Caco-2 (cell line): ENCODE results near the gene PGC. TPM values are rescaled to one million over a fixed set of nuclear protein-coding genes. Genes with fewer than 3 reads are reported as not detected.

ENCODE experiments used
- BruUV-seq: library from RNA; stranded (reverse); fragments of 400-500 nt; replicated peaks from 2 replicates; lab custom pipeline; 2021; lab: Mats Ljungman, UMichigan
- CTCF ChIA-PET: fragments of 300-600 bp; sonication (Branson Sonifier 250); formaldehyde crosslinking; loops from one replicate; lab custom pipeline; 2022; ENCODE audit warnings: antibody characterized with exemption; lab: Charles Lee
- POLR2A ChIA-PET: fragments of 300-600 bp; sonication (Branson Sonifier 250); formaldehyde crosslinking; loops from one replicate; lab custom pipeline; 2022; ENCODE audit warnings: antibody characterized with exemption; lab: Charles Lee
- DNase-seq, 2 experiments: peaks; one replicate each; pipeline versions ENCODE4 v3.0.0 to v3.0.0-alpha.2; 2020 to 2022
- H3K27me3 ChIP-seq: replicated peaks from 2 replicates; pipeline ENCODE4 v1.6.0; 2011; ENCODE audit warnings: low read length; ENCODE audit not compliant: control insufficient read depth, insufficient read depth
- H3K36me3 ChIP-seq: 2 replicates; pipeline ENCODE4 v1.5.1; 2011; ENCODE audit warnings: low read length; ENCODE audit not compliant: control insufficient read depth, insufficient read depth
- H3K4me1 ChIP-seq: fragments of 250-450 bp; sonication (Bioruptor Pico); 2 replicates; pipeline ENCODE4 v1.5.1; 2020; ENCODE audit warnings: mild to moderate bottlenecking
- H3K4me3 ChIP-seq: 2 replicates; pipeline ENCODE4 v1.5.1; 2011; ENCODE audit warnings: low read depth, mild to moderate bottlenecking, control low read depth, low read length
- H3K9me3 ChIP-seq: fragments of 250-450 bp; sonication (Bioruptor Pico); 2 replicates; pipeline ENCODE4 v1.5.1; 2020; ENCODE audit warnings: mild to moderate bottlenecking, moderate library complexity
- H3K27ac Mint-ChIP-seq: one replicate; pipeline ENCODE4 v1.8.0; 2022; ENCODE audit warnings: mixed read lengths; ENCODE audit not compliant: unreplicated experiment
- H3K27me3 Mint-ChIP-seq: one replicate; pipeline ENCODE4 v1.8.0; 2022; ENCODE audit warnings: mixed read lengths; ENCODE audit not compliant: insufficient read depth, unreplicated experiment
- H3K36me3 Mint-ChIP-seq: one replicate; pipeline ENCODE4 v1.8.0; 2022; ENCODE audit warnings: mild to moderate bottlenecking, mixed read lengths; ENCODE audit not compliant: insufficient read depth, unreplicated experiment
- H3K4me1 Mint-ChIP-seq: one replicate; pipeline ENCODE4 v1.8.0; 2022; ENCODE audit warnings: low read depth, mixed read lengths; ENCODE audit not compliant: unreplicated experiment
- H3K4me3 Mint-ChIP-seq: one replicate; pipeline ENCODE4 v1.8.0; 2022; ENCODE audit warnings: mild to moderate bottlenecking, moderate library complexity, mixed read lengths; ENCODE audit not compliant: unreplicated experiment
- H3K9me3 Mint-ChIP-seq: one replicate; pipeline ENCODE4 v1.8.0; 2022; ENCODE audit warnings: mixed read lengths; ENCODE audit not compliant: unreplicated experiment
- CTCF ChIP-seq, 2 experiments: fragments of 200-600 bp in 1 of 2; IDR thresholded peaks; 1 replicate in 1 of 2; 2 replicates in 1 of 2; pipeline versions ENCODE4 v1.5.1 to v1.8.0; 2011 to 2022; ENCODE audit warnings: antibody characterized with exemption in 1 of 2, control low read depth in 1 of 2, inconsistent platforms in 1 of 2, low read depth in 1 of 2, low read length in 1 of 2, mild to moderate bottlenecking in 1 of 2, moderate library complexity in 1 of 2; ENCODE audit not compliant: insufficient read depth in 1 of 2, severe bottlenecking in 1 of 2, unreplicated experiment in 1 of 2
- intact Hi-C: fragments of 100-400 bp; cut with micrococcal nuclease; formaldehyde crosslinking; loops from one replicate; pipeline ENCODE4 v1.10.0; 2022; ENCODE audit not compliant: unreplicated experiment
- total RNA-seq: library from RNA; stranded (reverse); gene quantifications from 2 replicates; pipeline ENCODE4 v1.2.3, GENCODE V29; 2022

PGC gene
- total RNA-seq, 1 experiment from 2014 or later: 12.2 TPM

DNA sequence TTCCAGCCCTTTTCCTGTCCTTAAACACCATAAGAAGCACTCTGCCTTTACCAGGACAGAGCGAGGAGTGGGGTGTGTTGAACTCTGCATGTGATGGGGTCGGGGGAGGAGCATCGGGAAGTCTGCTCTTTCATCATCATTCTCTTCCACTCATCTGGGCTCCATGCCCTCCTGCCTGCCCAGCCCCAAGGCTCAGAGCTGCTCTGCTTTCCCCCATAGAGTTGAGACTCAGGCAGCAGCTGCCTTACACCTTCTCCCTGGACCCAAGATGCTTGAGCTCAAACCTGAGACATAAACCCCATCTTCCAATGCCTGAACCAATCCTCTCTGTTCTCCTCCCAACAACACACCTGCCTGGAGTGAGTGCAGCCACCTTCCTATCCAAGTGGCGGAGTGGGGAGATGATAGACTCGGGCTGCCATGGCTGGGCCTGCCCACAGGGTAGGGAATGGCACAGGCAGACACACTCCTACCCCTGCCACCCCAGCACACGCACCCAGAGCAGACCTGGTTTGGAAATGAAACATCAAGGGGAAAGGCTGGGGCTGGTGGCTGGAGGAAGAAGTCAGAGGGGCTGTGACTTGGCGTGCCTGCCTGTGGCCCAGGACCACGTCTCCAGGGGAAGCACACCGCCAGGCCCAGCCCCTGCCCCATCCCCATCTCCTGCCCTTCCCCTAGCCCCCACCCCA lies 40.2 kb downstream of the PGC start:
- no peaks in the 10 kb centered on the region for H3K4me1 Mint-ChIP-seq
- intact Hi-C loops: no loop called here
- H3K9me3 ChIP-seq: no peaks in the 10 kb centered on the region
- POLR2A ChIA-PET: no interaction called here
- peaks cover 4% of the 10 kb centered on the region for H3K36me3 Mint-ChIP-seq
- H3K4me1 ChIP-seq: no peaks in the 10 kb centered on the region
- H3K27me3 ChIP-seq: no peaks in the 10 kb centered on the region
- TF ChIP-seq CTCF (IDR thresholded peaks at IDR 0.05; ENCODE audit: insufficient read depth in 1 of 2, low read depth in 1 of 2, low read length in 1 of 2, severe bottlenecking in 1 of 2, unreplicated experiment in 1 of 2): no peak
- no peak for DNase-seq
- no TSS peak for BruUV-seq
- H3K27ac Mint-ChIP-seq: no peak overlapping the region
- no peaks in the 10 kb centered on the region for H3K27me3 Mint-ChIP-seq
- H3K36me3 ChIP-seq: no peaks in the 10 kb centered on the region
- no peak overlapping the region for H3K4me3 Mint-ChIP-seq
- CTCF ChIA-PET: interaction anchor here (0.6 kb wide), 2 partner anchors 251 to 307 kb away, joined by 3 to 4 read pairs; no protein-coding TSS in a partner anchor
- no peak overlapping the region for H3K4me3 ChIP-seq
- no peaks in the 10 kb centered on the region for H3K9me3 Mint-ChIP-seq

GRCh38 chr6:41705996-41706835 lies 41.0 kb downstream of the PGC start:
- Mint-ChIP-seq H3K27ac (no peak overlapping the region), H3K4me3 (no peak overlapping the region)
- peak in 1 of 2 experiments; percentile 38 for DNase-seq

More at GRCh38 chr6:41705996-41706835, 41.0 kb downstream of the PGC start:
- Histone ChIP-seq H3K4me1 (no peaks in the 10 kb centered on the region), H3K4me3 (no peak overlapping the region), H3K36me3 (no peaks in the 10 kb centered on the region), H3K9me3 (no peaks in the 10 kb centered on the region), H3K27me3 (no peaks in the 10 kb centered on the region)
- ChIA-PET CTCF (interaction anchor here (0.6 kb wide), 1 partner anchor 250 kb away, joined by 3 read pairs; no protein-coding TSS in a partner anchor), POLR2A (no interaction called here)
- Mint-ChIP-seq H3K4me1 (no peaks in the 10 kb centered on the region), H3K9me3 (no peaks in the 10 kb centered on the region), H3K36me3 (peaks cover 4% of the 10 kb centered on the region), H3K27me3 (no peaks in the 10 kb centered on the region)
- no TSS peak for BruUV-seq
- peak; percentile 51 to 64 for TF ChIP-seq CTCF (IDR thresholded peaks at IDR 0.05; ENCODE audit: insufficient read depth in 1 of 2, low read depth in 1 of 2, low read length in 1 of 2, severe bottlenecking in 1 of 2, unreplicated experiment in 1 of 2)
- intact Hi-C loops: no loop called here
